ENCODE results near the gene ZNF154. TPM values are rescaled to one million over a fixed set of nuclear protein-coding genes. Genes with fewer than 3 reads are reported as not detected.
A peak's percentile ranks its signal among the peaks of the same experiment; 100 is the strongest.

Gene ZNF154
- total RNA-seq, 1 donor from 2014 or later, result 4.5 TPM

GRCh38 chr19:57664269-57665127 is 44.5 kb downstream of the ZNF154 start:
- no peak for TF ChIP-seq CTCF (IDR thresholded peaks at IDR 0.05)
- H3K27me3 ChIP-seq, result peaks cover 10% of the 10 kb centered on the region
- H3K9me3 ChIP-seq, result no peaks in the 10 kb centered on the region
- no peaks in the 10 kb centered on the region for H3K4me1 ChIP-seq
- H3K4me3 ChIP-seq, result peak overlapping the region; percentile 53
- H3K27ac ChIP-seq, result peak overlapping the region; percentile 59
- H3K36me3 ChIP-seq, result no peaks in the 10 kb centered on the region
- intact Hi-C loops (cut with DNase I), result no loop called here
- DNase-seq (peak; percentile 65), ATAC-seq (peak; percentile 78)

DNA sequence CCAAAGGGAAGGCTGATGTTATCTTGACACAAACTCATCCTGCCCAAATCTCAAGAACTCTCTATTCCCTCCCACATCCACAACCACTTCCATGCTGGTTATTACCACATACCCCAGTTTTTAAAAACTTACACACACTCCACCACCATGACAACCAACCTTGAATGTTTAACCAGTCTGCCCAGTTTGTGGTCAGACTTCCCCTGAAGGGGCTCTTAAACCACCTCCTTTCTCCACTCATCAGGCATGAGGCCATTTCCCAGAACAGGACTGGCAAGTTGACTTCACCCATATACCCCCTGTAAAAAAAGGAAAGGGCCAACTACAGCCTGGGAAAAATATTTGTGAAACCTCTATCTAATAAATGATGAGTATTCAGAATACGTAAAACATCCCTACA is 52.7 kb downstream of the ZNF154 start:
- DNase-seq (no peak), ATAC-seq (no peak)
- H3K36me3 ChIP-seq, result no peaks in the 10 kb centered on the region
- no peaks in the 10 kb centered on the region for H3K4me1 ChIP-seq
- no peaks in the 10 kb centered on the region for H3K27me3 ChIP-seq
- H3K9me3 ChIP-seq, result no peaks in the 10 kb centered on the region
- no peak overlapping the region for H3K27ac ChIP-seq
- no peak overlapping the region for H3K4me3 ChIP-seq
- TF ChIP-seq CTCF (IDR thresholded peaks at IDR 0.05), result no peak
- intact Hi-C loops (cut with DNase I), result no loop called here

DNA sequence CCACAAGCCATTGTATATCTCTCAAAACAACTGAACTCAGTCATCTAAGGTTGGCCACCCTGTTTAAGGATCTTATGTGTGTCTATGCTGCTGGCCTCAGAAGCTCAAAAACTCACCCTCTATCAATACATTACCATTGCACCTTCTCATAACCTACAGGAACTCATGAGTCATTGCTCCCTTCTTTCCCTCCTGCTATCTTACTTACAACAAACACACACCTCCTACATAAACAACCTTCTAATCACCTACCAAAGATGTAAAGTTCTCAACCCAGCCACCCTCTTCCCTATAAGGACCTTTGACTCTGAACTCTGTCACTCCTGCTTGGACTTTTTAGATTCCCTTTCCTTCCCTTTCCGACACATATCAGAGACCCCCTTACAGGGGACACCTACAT is 53.6 kb downstream of the ZNF154 start:
- no peaks in the 10 kb centered on the region for H3K27me3 ChIP-seq
- TF ChIP-seq CTCF (IDR thresholded peaks at IDR 0.05), result no peak
- H3K27ac ChIP-seq, result no peak overlapping the region
- H3K4me3 ChIP-seq, result no peak overlapping the region
- no peaks in the 10 kb centered on the region for H3K36me3 ChIP-seq
- no peaks in the 10 kb centered on the region for H3K4me1 ChIP-seq
- intact Hi-C loops (cut with DNase I), result no loop called here
- DNase-seq, result no peak
- ATAC-seq, result no peak
- no peaks in the 10 kb centered on the region for H3K9me3 ChIP-seq

GRCh38 chr19:57653689-57654088 is 55.3 kb downstream of the ZNF154 start:
- DNase-seq, result no peak
- Histone ChIP-seq H3K36me3 (no peaks in the 10 kb centered on the region), H3K9me3 (no peaks in the 10 kb centered on the region), H3K27me3 (no peaks in the 10 kb centered on the region), H3K4me3 (no peak overlapping the region), H3K27ac (no peak overlapping the region), H3K4me1 (no peaks in the 10 kb centered on the region)
- no peak for ATAC-seq
- intact Hi-C loops (cut with DNase I), result no loop called here
- no peak for TF ChIP-seq CTCF (IDR thresholded peaks at IDR 0.05)

DNA sequence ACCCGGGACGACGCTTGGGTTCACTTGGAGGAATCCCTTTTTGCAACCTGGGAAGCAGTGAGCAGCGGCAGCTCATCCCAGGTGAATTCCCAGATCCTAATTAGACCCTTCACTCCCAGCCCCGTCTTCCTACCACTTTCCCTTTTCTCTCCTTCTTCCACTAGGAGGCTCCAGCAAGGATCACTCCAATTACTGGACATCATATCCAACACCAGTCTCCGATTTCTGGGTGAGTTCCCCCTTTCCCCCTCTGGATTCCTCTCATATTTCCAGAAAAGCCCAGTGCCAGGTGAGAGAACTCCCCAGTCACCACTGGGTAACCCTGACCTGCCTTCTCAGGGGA is 57.4 kb downstream of the ZNF154 start:
- no peaks in the 10 kb centered on the region for H3K36me3 ChIP-seq
- no peaks in the 10 kb centered on the region for H3K27me3 ChIP-seq
- DNase-seq (no peak), ATAC-seq (no peak)
- H3K27ac ChIP-seq, result no peak overlapping the region
- H3K4me1 ChIP-seq, result no peaks in the 10 kb centered on the region
- intact Hi-C loops (cut with DNase I), result no loop called here
- TF ChIP-seq CTCF (IDR thresholded peaks at IDR 0.05), result no peak
- peak overlapping the region; percentile 11 for H3K4me3 ChIP-seq
- no peaks in the 10 kb centered on the region for H3K9me3 ChIP-seq
